SK-N-SH treated with all-trans-retinoic acid at 6 μM for 48 hours (cell line): ENCODE results near the gene NBAS.

Source experiments
- CSDC2 ChIP-seq: fragments of 250-450 bp; sonication (Bioruptor Pico); IDR thresholded peaks from 2 replicates; pipeline ENCODE4 v1.5.0; 2020; ENCODE audit warnings: mild to moderate bottlenecking, moderate library complexity
- ISL1 ChIP-seq: fragments of 250-450 bp; sonication (Bioruptor Pico); IDR thresholded peaks from 2 replicates; pipeline ENCODE4 v2.1.2; 2022; ENCODE audit warnings: mild to moderate bottlenecking, moderate library complexity
- RARB ChIP-seq: fragments of 250-450 bp; sonication (Bioruptor Pico); IDR thresholded peaks from 2 replicates; pipeline ENCODE4 v1.8.0; 2021; ENCODE audit warnings: mild to moderate bottlenecking, moderate library complexity

DNA sequence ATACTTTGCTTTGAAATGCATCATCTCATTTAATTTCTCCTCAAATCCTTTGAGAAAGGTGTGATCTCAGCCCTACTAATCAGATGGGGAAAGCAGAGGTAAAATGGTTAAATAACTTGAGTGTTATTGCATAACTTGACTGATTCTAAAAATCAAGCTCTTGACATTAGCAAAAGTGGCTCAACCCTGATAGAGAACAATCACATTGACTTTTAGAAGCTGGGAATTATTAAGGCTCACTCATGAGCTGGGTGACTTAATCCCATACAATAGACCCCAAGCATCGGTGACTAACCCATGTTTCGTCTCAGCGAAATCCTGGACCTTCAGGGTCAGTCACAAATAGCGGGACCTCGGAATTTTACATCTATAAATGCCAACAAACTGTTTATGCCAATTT lies 378.9 kb downstream of the NBAS start:
- TF ChIP-seq ISL1 (CRISPR knock-in tag) = no peak
- no peak for TF ChIP-seq RARB (CRISPR knock-in tag)
- no peak for TF ChIP-seq CSDC2
